ENCODE measurements around the gene DCTN4.

DNA sequence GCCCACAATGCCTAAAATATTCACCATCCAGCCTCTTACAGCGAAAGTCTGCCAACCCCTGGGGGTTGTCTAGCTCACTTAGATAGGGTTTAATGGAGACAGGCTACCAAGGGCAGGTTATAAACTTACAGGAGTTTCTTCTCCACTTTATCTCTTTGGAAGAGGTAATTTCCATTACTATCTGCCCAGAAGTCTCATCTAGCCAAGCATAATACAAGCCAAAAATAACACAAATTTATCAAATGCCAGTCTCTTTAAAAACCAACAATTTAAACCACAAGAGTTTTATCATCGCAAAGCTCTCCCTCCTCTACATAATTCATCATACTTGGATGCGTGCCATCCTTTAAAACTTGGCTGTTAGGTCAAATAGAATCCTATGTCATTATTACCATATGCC is 64.2 kb downstream of the DCTN4 start:
- TF ChIP-seq, protein P1, sequence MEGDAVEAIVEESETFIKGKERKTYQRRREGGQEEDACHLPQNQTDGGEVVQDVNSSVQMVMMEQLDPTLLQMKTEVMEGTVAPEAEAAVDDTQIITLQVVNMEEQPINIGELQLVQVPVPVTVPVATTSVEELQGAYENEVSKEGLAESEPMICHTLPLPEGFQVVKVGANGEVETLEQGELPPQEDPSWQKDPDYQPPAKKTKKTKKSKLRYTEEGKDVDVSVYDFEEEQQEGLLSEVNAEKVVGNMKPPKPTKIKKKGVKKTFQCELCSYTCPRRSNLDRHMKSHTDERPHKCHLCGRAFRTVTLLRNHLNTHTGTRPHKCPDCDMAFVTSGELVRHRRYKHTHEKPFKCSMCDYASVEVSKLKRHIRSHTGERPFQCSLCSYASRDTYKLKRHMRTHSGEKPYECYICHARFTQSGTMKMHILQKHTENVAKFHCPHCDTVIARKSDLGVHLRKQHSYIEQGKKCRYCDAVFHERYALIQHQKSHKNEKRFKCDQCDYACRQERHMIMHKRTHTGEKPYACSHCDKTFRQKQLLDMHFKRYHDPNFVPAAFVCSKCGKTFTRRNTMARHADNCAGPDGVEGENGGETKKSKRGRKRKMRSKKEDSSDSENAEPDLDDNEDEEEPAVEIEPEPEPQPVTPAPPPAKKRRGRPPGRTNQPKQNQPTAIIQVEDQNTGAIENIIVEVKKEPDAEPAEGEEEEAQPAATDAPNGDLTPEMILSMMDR (IDR thresholded peaks at IDR 0.05) = no peak
- no peak for TF ChIP-seq ZFX (IDR thresholded peaks at IDR 0.05; ENCODE audit: borderline replicate concordance)
